Fibroblast of skin of left quadriceps (primary cell): ENCODE data around the gene LGALS13.
"Not testable (repeated sequence)": the region's sequence is repeated elsewhere in the genome, so short reads cannot be mapped to it uniquely, and the experiment has no call there.

Source experiments
- DNase-seq, 2 experiments: peaks; one replicate each; pipeline ENCODE4 v3.0.0-alpha.2; 2013; ENCODE audit warnings: low read depth in 2 of 2

Gene LGALS13

GRCh38 chr19:39617745-39618144 is 15.4 kb downstream of the LGALS13 start:
- DNase-seq, result no peak

GRCh38 chr19:39623946-39624345 is 21.6 kb downstream of the LGALS13 start:
- DNase-seq, result no peak

- DNase-seq, result not testable (repeated sequence)
Observed at GRCh38 chr19:39627631-39628030, 25.3 kb downstream of the LGALS13 start.

GRCh38 chr19:39631178-39631577 is 28.9 kb downstream of the LGALS13 start:
- DNase-seq, result no peak

- DNase-seq, result no peak
Observed at GRCh38 chr19:39631626-39632025, 29.3 kb downstream of the LGALS13 start.

GRCh38 chr19:39637891-39638290 is 35.6 kb downstream of the LGALS13 start:
- DNase-seq, result no peak

GRCh38 chr19:39641773-39642172 is 39.4 kb downstream of the LGALS13 start:
- DNase-seq, result no peak

GRCh38 chr19:39643591-39643990 is 41.3 kb downstream of the LGALS13 start:
- DNase-seq, result no peak

- no peak for DNase-seq
Observed at GRCh38 chr19:39645800-39646411, 43.6 kb downstream of the LGALS13 start.

- no peak for DNase-seq
Observed at GRCh38 chr19:39647918-39648317, 45.6 kb downstream of the LGALS13 start.

GRCh38 chr19:39655613-39656012 is 53.3 kb downstream of the LGALS13 start, which contains the start of gene LGALS16:
Gene LGALS16, plus strand, starts transcription at chr19:39655913. Its CDS starts 49 bp downstream, at chr19:39655962.
- DNase-seq, result no peak
